ENCODE results near the gene ALDH3B1.

The ALDH3B1 gene

DNA sequence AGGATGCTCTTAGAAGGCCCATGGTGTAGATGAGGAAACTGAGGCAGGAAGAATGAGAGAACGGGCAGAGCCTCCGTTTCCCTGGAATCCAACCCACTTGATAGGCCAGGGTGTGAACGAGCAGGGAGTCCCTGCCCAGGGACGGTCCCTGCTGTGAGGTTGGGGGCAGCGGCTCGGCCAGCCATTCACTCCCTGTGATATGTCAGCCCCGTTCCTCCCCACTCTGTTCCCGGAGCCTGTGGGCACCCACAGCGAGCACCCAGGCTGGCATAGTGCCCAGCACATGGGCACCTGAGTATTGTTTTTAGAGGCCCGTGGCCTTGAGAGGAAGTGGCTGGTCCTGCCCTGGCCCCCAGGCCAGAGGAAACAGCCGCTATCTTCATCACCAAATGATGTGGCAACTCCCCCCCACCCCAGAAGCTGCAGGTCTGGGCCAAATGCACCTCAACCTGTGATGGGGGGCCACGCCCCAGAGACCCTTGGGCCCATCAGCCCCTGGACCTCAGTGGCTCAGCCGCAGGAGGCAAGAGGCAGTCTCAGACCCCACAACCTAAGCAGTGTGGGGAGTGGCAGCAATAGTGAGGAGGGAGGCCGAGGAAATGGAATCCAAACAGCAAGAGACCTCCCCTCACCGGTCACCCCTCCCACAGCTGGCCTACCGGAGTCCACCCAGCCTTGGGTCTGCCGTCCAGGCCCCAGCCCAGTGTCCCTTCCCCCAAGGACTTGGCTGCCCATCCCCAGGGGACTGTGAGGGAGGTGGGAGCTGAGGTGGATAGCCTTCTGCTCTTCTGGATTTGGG is 2.1 kb downstream of the ALDH3B1 start:
- no peak for TF ChIP-seq ZFX (IDR thresholded peaks at IDR 0.05)
- TF ChIP-seq, protein P1, sequence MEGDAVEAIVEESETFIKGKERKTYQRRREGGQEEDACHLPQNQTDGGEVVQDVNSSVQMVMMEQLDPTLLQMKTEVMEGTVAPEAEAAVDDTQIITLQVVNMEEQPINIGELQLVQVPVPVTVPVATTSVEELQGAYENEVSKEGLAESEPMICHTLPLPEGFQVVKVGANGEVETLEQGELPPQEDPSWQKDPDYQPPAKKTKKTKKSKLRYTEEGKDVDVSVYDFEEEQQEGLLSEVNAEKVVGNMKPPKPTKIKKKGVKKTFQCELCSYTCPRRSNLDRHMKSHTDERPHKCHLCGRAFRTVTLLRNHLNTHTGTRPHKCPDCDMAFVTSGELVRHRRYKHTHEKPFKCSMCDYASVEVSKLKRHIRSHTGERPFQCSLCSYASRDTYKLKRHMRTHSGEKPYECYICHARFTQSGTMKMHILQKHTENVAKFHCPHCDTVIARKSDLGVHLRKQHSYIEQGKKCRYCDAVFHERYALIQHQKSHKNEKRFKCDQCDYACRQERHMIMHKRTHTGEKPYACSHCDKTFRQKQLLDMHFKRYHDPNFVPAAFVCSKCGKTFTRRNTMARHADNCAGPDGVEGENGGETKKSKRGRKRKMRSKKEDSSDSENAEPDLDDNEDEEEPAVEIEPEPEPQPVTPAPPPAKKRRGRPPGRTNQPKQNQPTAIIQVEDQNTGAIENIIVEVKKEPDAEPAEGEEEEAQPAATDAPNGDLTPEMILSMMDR (conservative IDR thresholded peaks at IDR 0.05): no peak
- H3K27ac ChIP-seq: no peak overlapping the region

DNA sequence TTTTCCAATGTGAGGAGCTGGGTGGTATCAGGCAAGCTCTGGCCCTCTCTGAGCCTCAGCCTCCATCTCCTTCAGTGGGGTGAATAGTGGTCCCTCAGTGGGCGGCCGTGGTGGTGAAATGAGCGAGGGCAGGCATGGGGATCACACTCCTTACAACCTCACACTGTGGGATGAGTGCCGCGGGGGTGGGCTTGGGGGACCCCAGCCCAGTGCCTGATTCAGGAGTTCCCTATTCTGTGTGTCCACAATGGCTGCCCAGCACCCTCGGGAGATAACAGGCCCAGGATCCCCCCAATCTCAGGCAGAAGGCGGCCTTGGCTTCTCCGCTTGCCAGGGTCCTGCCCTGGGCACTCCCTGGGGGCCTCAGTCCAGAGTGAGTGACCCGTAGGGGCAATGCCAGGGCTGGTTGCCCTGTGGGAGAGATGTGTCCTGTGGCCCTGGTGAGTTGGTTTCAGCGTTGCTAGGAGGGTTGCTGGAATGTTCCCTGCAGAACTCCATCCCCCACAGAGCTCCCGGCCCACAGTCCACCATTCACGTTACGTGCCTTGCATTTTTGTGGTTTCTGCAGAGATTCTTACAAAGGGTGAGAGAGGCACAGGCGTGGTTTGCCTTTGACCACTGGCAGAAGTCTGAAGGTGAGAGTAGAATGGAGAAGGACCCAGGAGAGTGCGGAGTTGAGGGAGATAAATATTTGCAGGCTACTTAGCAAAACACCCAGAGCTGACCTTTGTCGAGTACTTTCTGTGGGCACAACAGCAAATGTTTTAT is 2.9 kb downstream of the ALDH3B1 start:
- no peak overlapping the region for H3K27ac ChIP-seq
- TF ChIP-seq, protein P1 (conservative IDR thresholded peaks at IDR 0.05): no peak
- no peak for TF ChIP-seq ZFX (IDR thresholded peaks at IDR 0.05)

DNA sequence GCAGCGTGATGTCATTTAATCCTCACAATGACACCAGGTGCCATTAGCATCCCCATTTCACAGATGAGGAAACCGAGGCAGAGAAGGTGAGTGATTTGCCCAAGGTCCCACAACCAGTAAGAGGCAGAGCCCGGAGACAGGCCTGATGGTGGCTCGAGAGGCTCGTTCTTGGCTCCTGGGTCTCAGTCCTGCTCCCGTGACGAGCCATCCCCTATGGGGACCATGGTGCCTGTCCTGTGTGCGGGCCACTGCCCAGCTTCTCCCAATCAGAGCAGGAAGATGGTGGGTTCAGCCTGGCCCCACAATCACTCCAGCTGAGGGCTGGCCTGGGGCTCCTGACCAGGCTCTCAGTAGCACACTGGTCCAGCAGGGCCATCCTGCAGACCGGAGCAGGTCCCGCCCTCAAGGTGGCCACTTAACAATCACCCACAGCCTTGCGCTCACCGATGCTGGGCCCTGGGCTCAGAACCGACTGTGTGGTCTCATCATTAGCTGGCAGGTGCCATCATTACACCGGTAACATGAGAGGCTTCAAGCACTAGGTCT is 3.6 kb downstream of the ALDH3B1 start:
- no peak overlapping the region for H3K27ac ChIP-seq
- no peak for TF ChIP-seq ZFX (IDR thresholded peaks at IDR 0.05)
- TF ChIP-seq, protein P1 (conservative IDR thresholded peaks at IDR 0.05): no peak

DNA sequence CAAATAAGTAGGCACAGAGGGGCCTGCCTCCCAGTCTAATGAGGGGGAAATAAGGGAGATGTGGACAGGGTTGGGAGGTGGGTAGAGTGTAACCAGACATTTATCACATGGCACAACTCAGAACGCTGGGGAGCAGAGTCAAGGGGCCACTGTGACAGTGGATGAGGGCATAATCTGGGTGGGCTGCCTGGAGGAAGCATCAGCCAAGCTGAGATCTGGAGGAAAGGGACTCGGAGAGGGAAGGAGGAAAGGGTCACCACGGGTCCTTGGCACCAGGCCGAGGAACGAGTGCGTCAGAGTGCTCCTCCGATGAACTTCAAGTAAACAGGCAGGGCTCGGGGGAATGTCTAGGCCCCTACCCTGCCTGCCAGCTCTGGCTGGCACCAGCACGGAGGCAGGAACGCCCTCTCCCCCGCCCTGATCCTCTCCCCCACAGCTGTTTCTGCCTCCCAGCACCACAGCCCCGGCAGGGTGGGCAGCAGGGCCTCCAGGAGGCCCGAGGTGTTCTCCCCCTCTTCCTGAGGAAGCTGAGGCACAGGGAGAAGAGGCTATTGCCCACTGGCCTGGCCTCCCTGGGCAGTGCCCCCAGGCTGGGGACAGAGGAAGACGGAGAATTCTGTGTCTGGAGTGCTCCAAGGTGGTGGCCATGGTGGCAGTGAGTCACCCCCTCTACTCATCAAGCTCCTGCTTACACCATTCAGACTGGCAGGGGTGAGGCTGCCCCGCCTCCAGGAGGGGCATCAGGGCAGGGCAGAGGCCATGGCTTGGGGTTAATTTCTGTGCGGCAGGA is 4.2 kb downstream of the ALDH3B1 start:
- TF ChIP-seq ZFX (IDR thresholded peaks at IDR 0.05): no peak
- TF ChIP-seq, protein P1 (conservative IDR thresholded peaks at IDR 0.05): no peak
- H3K27ac ChIP-seq: no peak overlapping the region

DNA sequence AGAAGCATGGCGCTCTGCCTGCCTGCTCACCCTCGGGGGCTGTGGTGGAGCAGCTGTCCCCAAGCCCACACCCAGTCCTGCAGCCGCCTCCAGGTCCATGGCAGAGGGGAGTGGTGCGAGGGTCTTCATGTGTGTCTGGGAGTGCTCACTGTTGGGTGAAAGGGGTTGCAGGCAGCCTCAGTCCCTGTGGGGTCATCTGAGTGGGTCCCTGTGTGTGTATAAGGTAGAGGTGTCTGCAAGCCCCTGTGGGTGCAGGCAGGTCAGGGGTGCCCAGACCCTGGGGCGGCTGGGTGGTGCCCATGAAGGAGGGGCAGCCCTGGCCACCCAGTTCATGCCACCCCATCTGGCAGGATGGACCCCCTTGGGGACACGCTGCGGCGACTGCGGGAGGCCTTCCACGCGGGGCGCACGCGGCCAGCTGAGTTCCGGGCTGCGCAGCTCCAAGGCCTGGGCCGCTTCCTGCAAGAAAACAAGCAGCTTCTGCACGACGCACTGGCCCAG is 4.9 kb downstream of the ALDH3B1 start:
- no peak for TF ChIP-seq ZFX (IDR thresholded peaks at IDR 0.05)
- TF ChIP-seq, protein P1 (conservative IDR thresholded peaks at IDR 0.05): no peak
- H3K27ac ChIP-seq: no peak overlapping the region

DNA sequence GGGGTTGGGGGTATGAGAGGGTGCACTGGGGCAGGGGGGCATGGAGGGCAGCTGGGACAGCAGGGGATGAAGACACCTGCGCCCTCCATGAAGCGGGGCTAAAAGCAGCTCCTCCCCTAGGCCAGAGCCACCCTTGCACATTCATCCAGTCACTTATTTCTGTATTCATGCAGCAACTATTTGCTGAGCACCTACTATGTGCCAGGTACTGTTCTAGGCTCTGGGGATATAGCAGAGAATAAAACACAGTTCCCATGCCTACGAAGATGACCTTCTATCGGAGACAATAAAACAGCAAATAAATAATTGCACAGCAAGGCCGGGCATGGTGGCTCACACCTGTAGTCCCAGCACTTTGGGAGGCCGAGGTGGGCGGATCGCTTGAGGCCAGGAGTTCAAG is 5.3 kb downstream of the ALDH3B1 start:
- H3K27ac ChIP-seq: no peak overlapping the region
- no peak for TF ChIP-seq ZFX (IDR thresholded peaks at IDR 0.05)
- TF ChIP-seq, protein P1 (conservative IDR thresholded peaks at IDR 0.05): no peak
